Smooth muscle cell (in vitro differentiated cells): ENCODE measurements around the gene B3GLCT. TPM values are rescaled to one million over a fixed set of nuclear protein-coding genes. Genes with fewer than 3 reads are reported as not detected.

Experiments used
- DNase-seq: peaks from one replicate; lab custom pipeline; 2025; ENCODE audit not compliant: unreplicated experiment; lab: John Stamatoyannopoulos, UW
- H2AFZ ChIP-seq: fragments of 200-600 bp; sonication (generic); 2 replicates; pipeline ENCODE4 v1.6.0; 2016; ENCODE audit warnings: antibody characterized with exemption, low read depth, mild to moderate bottlenecking
- H3F3A ChIP-seq: fragments of 200-600 bp; sonication (generic); 2 replicates; pipeline ENCODE4 v1.6.0; 2017; ENCODE audit warnings: antibody characterized with exemption, low read depth
- H3K27ac ChIP-seq: fragments of 200-600 bp; sonication (generic); 2 replicates; pipeline ENCODE4 v1.5.1; 2016; ENCODE audit warnings: low read depth, mild to moderate bottlenecking
- H3K27me3 ChIP-seq: fragments of 200-600 bp; sonication (generic); 2 replicates; pipeline ENCODE4 v1.6.1; 2016; ENCODE audit warnings: low read depth, mild to moderate bottlenecking
- H3K36me3 ChIP-seq: fragments of 200-600 bp; sonication (generic); 2 replicates; pipeline ENCODE4 v1.5.1; 2016; ENCODE audit warnings: low read depth
- H3K4me1 ChIP-seq: fragments of 200-600 bp; sonication (generic); 2 replicates; pipeline ENCODE4 v1.5.1; 2016; ENCODE audit warnings: low read depth
- H3K4me2 ChIP-seq: fragments of 200-600 bp; sonication (generic); 2 replicates; pipeline ENCODE4 v1.6.0; 2016; ENCODE audit warnings: mild to moderate bottlenecking
- H3K4me3 ChIP-seq: fragments of 200-600 bp; sonication (generic); 2 replicates; pipeline ENCODE4 v1.5.1; 2016; ENCODE audit warnings: mild to moderate bottlenecking
- H3K79me2 ChIP-seq: fragments of 200-600 bp; sonication (generic); 2 replicates; pipeline ENCODE4 v1.6.0; 2016; ENCODE audit warnings: low read depth, mild to moderate bottlenecking
- H3K9ac ChIP-seq: fragments of 200-600 bp; sonication (generic); 2 replicates; pipeline ENCODE4 v1.6.0; 2016; ENCODE audit warnings: low read depth
- H3K9me3 ChIP-seq: fragments of 200-600 bp; sonication (generic); replicated peaks from 2 replicates; pipeline ENCODE4 v1.5.1; 2016; ENCODE audit warnings: low read depth
- H4K20me1 ChIP-seq: fragments of 200-600 bp; sonication (generic); 2 replicates; pipeline ENCODE4 v1.6.0; 2016; ENCODE audit warnings: low read depth
- CTCF ChIP-seq: fragments of 200-600 bp; sonication (generic); IDR thresholded peaks from 2 replicates; pipeline ENCODE4 v1.5.1; 2017; ENCODE audit warnings: borderline replicate concordance, mild to moderate bottlenecking, antibody characterized with exemption; ENCODE audit not compliant: insufficient read depth, poor library complexity, severe bottlenecking
- WGBS: methylation state at CpG from one replicate; pipeline ENCODE4 v1.1.7; 2016; ENCODE audit warnings: low lambda C conversion rate; 5-methylcytosine and 5-hydroxymethylcytosine counted together
- polyA plus RNA-seq: library from polyadenylated mRNA; unstranded; fragments of >200 nt; fragmentation: Nextera tagmentation; extraction: Ambion mirVana; gene quantifications from 2 replicates; pipeline ENCODE4 v1.2.1, GENCODE V29; 2016
- total RNA-seq: library from RNA; depleted of rRNA; stranded (reverse); fragments of >200 nt; gene quantifications from 2 replicates; pipeline ENCODE4 v1.2.3, GENCODE V29; 2014

The B3GLCT gene
- total and polyA plus RNA-seq, 2 experiments from 2014 or later, result 8.0 to 17.7 TPM

- H3K4me2 ChIP-seq, result no peak overlapping the region
- no peak overlapping the region for H3K27ac ChIP-seq
- no peak overlapping the region for H2AFZ ChIP-seq
- H3K36me3 ChIP-seq, result no peaks in the 10 kb centered on the region
- H3K4me1 ChIP-seq, result no peaks in the 10 kb centered on the region
- H3K9me3 ChIP-seq, result no peaks in the 10 kb centered on the region
- no peak for DNase-seq
- H3K4me3 ChIP-seq, result no peak overlapping the region
- no peaks in the 10 kb centered on the region for H4K20me1 ChIP-seq
- H3K9ac ChIP-seq, result no peak overlapping the region
- 95% methylated on average over 7 of the region's 7 CpGs for WGBS
- no peak for TF ChIP-seq CTCF
- H3K79me2 ChIP-seq, result no peaks in the 10 kb centered on the region
- H3K27me3 ChIP-seq, result no peaks in the 10 kb centered on the region
- no peaks in the 10 kb centered on the region for H3F3A ChIP-seq
Measured at GRCh38 chr13:31327182-31327860, 127.5 kb downstream of the B3GLCT start.

GRCh38 chr13:31328549-31329235 is 128.9 kb downstream of the B3GLCT start:
- Histone ChIP-seq H3K4me1 (no peaks in the 10 kb centered on the region), H3K4me2 (no peak overlapping the region), H3K9me3 (no peaks in the 10 kb centered on the region), H3K36me3 (no peaks in the 10 kb centered on the region), H4K20me1 (no peaks in the 10 kb centered on the region), H3K27ac (no peak overlapping the region), H3K4me3 (no peak overlapping the region), H3F3A (no peaks in the 10 kb centered on the region), H3K9ac (no peak overlapping the region), H3K79me2 (no peaks in the 10 kb centered on the region), H2AFZ (no peak overlapping the region), H3K27me3 (no peaks in the 10 kb centered on the region)
- TF ChIP-seq CTCF, result no peak
- no peak for DNase-seq
- 79% methylated on average over 8 of the region's 8 CpGs for WGBS

- Histone ChIP-seq H3K27me3 (no peaks in the 10 kb centered on the region), H3K4me3 (no peak overlapping the region), H3F3A (no peaks in the 10 kb centered on the region), H3K36me3 (no peaks in the 10 kb centered on the region), H3K4me1 (no peaks in the 10 kb centered on the region), H3K9ac (no peak overlapping the region), H2AFZ (no peak overlapping the region), H3K27ac (no peak overlapping the region), H3K4me2 (no peak overlapping the region), H3K79me2 (no peaks in the 10 kb centered on the region), H4K20me1 (no peaks in the 10 kb centered on the region), H3K9me3 (no peaks in the 10 kb centered on the region)
- no peak for DNase-seq
- no peak for TF ChIP-seq CTCF
- 93% methylated on average over 1 of the region's 1 CpG for WGBS
Measured at GRCh38 chr13:31330236-31330635, 130.5 kb downstream of the B3GLCT start.
